HEK293T (cell line): ENCODE results near the gene TMC1.

Experiments used
- CTCF ChIA-PET: fragments of 350-600 bp; formaldehyde crosslinking; extraction: SDS; loops from one replicate; lab custom pipeline; 2021; ENCODE audit warnings: antibody characterized with exemption, inconsistent platforms; lab: Yijun Ruan, JAX
- POLR2A ChIA-PET: fragments of 350-600 bp; formaldehyde crosslinking; extraction: SDS; loops from one replicate; lab custom pipeline; 2020; ENCODE audit warnings: antibody characterized with exemption, inconsistent platforms; lab: Yijun Ruan, JAX
- DNase-seq: peaks from one replicate; pipeline ENCODE4 v3.0.0; 2012; ENCODE audit warnings: mixed read lengths; ENCODE audit errors: extremely low spot score
- ARNT ChIP-seq: fragments of 450-650 bp; IDR thresholded peaks from 2 replicates; pipeline ENCODE4 v1.6.1; 2017; ENCODE audit warnings: mild to moderate bottlenecking
- BHLHE40 ChIP-seq: fragments of 450-650 bp; IDR thresholded peaks from 2 replicates; pipeline ENCODE4 v1.6.1; 2016; ENCODE audit warnings: mild to moderate bottlenecking, moderate library complexity, borderline replicate concordance
- CTBP1 ChIP-seq: fragments of 450-650 bp; IDR thresholded peaks from 2 replicates; pipeline ENCODE4 v1.6.1; 2016; ENCODE audit warnings: borderline replicate concordance
- ELF4 ChIP-seq: fragments of 450-650 bp; IDR thresholded peaks from 2 replicates; pipeline ENCODE4 v1.6.1; 2017; ENCODE audit warnings: antibody characterized with exemption
- FOXA1 ChIP-seq: fragments of 450-650 bp; IDR thresholded peaks from 2 replicates; pipeline ENCODE4 v1.6.1; 2016; ENCODE audit warnings: mild to moderate bottlenecking
- FOXK2 ChIP-seq: fragments of 450-650 bp; IDR thresholded peaks from 2 replicates; pipeline ENCODE4 v1.6.1; 2016; ENCODE audit warnings: mild to moderate bottlenecking
- FOXM1 ChIP-seq: fragments of 450-650 bp; IDR thresholded peaks from 2 replicates; pipeline ENCODE4 v1.6.1; 2017; ENCODE audit warnings: mild to moderate bottlenecking, borderline replicate concordance
- HDGF ChIP-seq: fragments of 450-650 bp; IDR thresholded peaks from 2 replicates; pipeline ENCODE4 v1.6.1; 2017; ENCODE audit warnings: antibody characterized with exemption, borderline replicate concordance
- L3MBTL2 ChIP-seq: fragments of 450-650 bp; conservative IDR thresholded peaks from 2 replicates; pipeline ENCODE4 v1.6.1; 2016; ENCODE audit warnings: mild to moderate bottlenecking
- LEF1 ChIP-seq: fragments of 450-650 bp; IDR thresholded peaks from 2 replicates; pipeline ENCODE4 v1.6.1; 2017; ENCODE audit warnings: mild to moderate bottlenecking, borderline replicate concordance
- NFRKB ChIP-seq: fragments of 450-650 bp; IDR thresholded peaks from 2 replicates; pipeline ENCODE4 v1.6.1; 2016; ENCODE audit warnings: mild to moderate bottlenecking, moderate library complexity
- SP1 ChIP-seq: fragments of 450-650 bp; IDR thresholded peaks from 2 replicates; pipeline ENCODE4 v1.6.1; 2017
- SUZ12 ChIP-seq: fragments of 450-650 bp; IDR thresholded peaks from 2 replicates; pipeline ENCODE4 v1.6.1; 2016; ENCODE audit warnings: mild to moderate bottlenecking
- TARDBP ChIP-seq: fragments of 450-650 bp; IDR thresholded peaks from 2 replicates; pipeline ENCODE4 v1.6.1; 2016
- ZNF384 ChIP-seq: fragments of 450-650 bp; IDR thresholded peaks from 2 replicates; pipeline ENCODE4 v1.6.1; 2016
- TF ChIP-seq, protein P1 (sequence below): fragments of 450-650 bp; IDR thresholded peaks from 2 replicates; pipeline ENCODE4 v1.6.1; 2016

TMC1 gene

DNA sequence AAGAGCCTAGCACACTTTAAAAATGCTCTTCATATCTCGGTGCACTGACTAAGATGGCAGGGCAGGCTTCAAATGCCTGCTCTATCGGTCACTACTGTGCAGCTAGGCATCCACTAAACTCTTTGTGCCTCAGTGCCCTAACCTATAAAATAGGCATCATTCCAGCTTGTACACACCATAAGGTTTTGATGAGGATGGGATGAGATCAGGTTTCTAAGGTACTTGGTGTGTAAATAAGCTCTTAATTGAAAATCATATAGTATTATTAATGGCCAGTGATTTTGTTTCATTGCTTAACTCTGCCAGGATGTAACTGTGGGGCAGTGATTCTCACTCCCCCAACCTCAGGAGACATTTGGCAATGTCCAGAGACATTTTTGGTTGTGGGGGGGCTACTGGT is 352.9 kb downstream of the TMC1 start:
- no peak for DNase-seq
- ChIA-PET CTCF (no interaction called here), POLR2A (no interaction called here)
- TF ChIP-seq L3MBTL2, result no peak
- no peak for TF ChIP-seq BHLHE40
- no peak for TF ChIP-seq CTBP1
- TF ChIP-seq NFRKB, result no peak
- TF ChIP-seq FOXK2, result no peak
- no peak for TF ChIP-seq FOXM1
- no peak for TF ChIP-seq LEF1
- TF ChIP-seq, protein P1, sequence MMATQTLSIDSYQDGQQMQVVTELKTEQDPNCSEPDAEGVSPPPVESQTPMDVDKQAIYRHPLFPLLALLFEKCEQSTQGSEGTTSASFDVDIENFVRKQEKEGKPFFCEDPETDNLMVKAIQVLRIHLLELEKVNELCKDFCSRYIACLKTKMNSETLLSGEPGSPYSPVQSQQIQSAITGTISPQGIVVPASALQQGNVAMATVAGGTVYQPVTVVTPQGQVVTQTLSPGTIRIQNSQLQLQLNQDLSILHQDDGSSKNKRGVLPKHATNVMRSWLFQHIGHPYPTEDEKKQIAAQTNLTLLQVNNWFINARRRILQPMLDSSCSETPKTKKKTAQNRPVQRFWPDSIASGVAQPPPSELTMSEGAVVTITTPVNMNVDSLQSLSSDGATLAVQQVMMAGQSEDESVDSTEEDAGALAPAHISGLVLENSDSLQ, result no peak
- TF ChIP-seq SUZ12, result no peak
- TF ChIP-seq FOXA1, result no peak
- TF ChIP-seq HDGF, result no peak
- TF ChIP-seq ARNT, result no peak

DNA sequence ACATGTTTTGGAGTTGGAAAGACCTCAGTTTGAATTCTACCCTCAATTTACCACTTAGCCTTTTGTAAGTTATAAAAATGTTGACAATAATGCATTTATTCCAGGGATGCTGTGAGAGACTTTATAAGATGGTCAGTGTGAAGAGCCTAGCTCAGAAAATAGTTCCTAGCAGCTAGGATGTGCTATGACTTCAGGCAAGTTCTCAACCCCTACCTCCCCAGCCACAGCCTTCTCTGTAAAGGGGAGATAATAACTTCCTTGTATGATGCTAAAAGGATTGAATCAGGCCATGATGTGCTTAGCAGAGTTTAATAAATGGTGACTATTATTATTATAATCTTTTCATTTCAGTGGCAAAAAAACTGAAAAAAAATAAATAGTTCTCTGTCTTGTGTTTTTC is 353.8 kb downstream of the TMC1 start:
- POLR2A ChIA-PET, result no interaction called here
- TF ChIP-seq SUZ12 (no peak), FOXA1 (no peak), ELF4 (no peak), SP1 (no peak), ARNT (no peak)
- CTCF ChIA-PET, result no interaction called here
- no peak for DNase-seq

DNA sequence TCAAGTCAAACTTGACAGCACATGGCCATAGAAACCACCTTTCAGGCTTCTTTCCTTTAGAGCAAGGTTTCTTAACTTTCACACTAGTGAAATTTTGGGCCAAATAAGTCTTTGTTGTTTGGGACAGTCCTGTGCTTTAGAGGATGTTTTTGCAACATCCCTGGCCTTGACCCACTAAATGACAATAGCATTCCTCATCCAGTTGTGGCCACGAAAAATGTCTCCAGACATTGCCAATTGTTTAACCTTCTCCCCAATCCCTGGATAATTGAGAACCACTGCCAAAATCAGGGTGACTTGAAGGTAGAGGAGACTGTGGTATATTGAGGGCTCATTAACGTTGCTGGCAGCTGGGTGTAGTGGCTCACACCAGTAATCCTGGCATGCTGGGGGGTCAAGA is 359.4 kb downstream of the TMC1 start:
- CTCF ChIA-PET, result interaction anchor here (0.7 kb wide), 1 partner anchor 1617 kb away, joined by 6 read pairs; no protein-coding TSS in a partner anchor
- TF ChIP-seq ELF4, result no peak
- TF ChIP-seq L3MBTL2, result no peak
- TF ChIP-seq SP1, result no peak
- no peak for TF ChIP-seq CTBP1
- TF ChIP-seq LEF1, result no peak
- TF ChIP-seq FOXM1, result no peak
- TF ChIP-seq ZNF384, result no peak
- TF ChIP-seq NFRKB, result no peak
- no peak for TF ChIP-seq FOXA1
- no peak for TF ChIP-seq SUZ12
- no peak for TF ChIP-seq BHLHE40
- TF ChIP-seq HDGF, result no peak
- no peak for TF ChIP-seq TARDBP
- no peak for TF ChIP-seq FOXK2
- no peak for TF ChIP-seq ARNT
- POLR2A ChIA-PET, result no interaction called here
- DNase-seq, result no peak

DNA sequence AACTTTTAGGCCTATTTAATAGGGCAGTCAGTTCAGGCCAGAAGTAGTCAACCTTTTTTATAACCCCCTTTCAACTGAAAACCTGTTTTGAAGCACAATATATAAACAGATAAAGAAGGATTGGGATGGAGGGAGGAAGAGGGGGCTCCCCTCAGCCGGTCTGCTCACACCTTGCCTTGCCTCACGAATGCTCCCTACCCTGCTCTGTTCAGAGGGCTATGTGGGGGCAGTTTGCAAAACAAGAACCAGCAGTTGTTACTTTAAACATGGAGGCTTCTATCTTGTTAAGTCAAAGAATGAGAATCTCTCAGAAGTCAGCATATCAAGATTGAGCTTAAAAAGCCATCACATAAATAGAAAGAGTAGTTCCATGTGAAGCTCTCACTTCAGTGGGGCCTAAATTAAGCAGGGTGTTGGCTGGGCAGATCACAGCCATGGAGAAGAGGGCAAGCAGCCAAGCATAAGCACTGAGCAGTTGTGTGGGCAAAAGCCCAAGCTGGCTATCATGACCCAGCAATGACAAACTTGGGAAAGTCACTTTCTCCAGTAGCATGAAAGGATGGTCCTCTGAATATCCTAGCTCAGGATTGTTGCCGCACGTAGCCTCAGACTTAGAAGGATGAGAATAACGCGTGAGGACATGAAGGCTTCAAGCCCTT is 360.8 kb downstream of the TMC1 start:
- ChIA-PET POLR2A (no interaction called here), CTCF (no interaction called here)

DNA sequence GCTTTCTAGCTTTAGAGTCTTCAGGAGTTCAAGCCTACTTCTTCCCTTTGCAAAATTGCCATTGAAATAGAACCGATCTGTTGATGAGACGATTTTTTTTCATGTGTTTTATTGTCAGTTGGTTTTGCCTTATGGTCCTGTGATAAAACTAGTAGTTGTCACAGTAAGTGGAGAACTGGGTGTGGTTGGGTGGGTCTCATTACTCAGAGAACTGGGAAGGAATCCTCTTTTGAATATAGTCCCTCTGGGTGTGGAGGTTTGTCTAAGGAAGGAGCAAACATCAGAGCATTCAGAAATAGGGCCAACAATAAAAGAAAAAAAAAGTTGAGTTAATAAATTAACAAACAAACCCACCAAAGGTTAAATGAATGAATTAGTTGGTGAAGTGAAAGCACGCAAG is 362.5 kb downstream of the TMC1 start:
- ChIA-PET POLR2A (no interaction called here), CTCF (no interaction called here)
- no peak for DNase-seq
- TF ChIP-seq TARDBP (no peak), FOXM1 (no peak), SP1 (no peak), FOXA1 (no peak), FOXK2 (no peak), ELF4 (no peak), LEF1 (no peak), BHLHE40 (no peak), ZNF384 (no peak), HDGF (no peak), NFRKB (no peak), SUZ12 (no peak), CTBP1 (no peak), L3MBTL2 (no peak), ARNT (no peak)
- TF ChIP-seq, protein P1, result no peak

More for the DNA sequence above, 360.8 kb downstream of the TMC1 start:
- TF ChIP-seq BHLHE40, result no peak
- no peak for TF ChIP-seq NFRKB
- TF ChIP-seq L3MBTL2, result no peak
- no peak for TF ChIP-seq ELF4
- TF ChIP-seq FOXA1, result no peak
- no peak for TF ChIP-seq HDGF
- TF ChIP-seq ZNF384, result no peak
- TF ChIP-seq SP1, result no peak
- no peak for TF ChIP-seq SUZ12
- TF ChIP-seq LEF1, result no peak
- TF ChIP-seq, protein P1, result no peak
- no peak for TF ChIP-seq CTBP1
- no peak for TF ChIP-seq TARDBP
- DNase-seq, result no peak

DNA sequence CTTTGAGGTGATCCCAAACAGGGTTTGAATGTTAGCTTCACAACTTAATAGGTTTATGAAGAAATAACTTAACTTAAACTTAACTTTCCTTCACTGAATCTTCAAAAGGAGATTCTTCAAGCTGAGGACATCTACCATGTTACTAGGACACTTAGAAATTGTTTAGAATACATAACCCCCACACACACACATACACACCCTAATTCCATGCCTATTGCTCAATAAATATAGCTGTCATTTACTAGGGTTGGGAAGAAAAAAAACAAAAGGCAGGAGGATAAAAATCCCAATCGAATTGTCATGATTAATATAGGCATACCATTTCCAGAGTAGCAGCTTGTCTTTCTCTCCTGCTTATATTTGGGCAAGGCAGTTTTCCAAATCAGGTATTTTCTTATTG is 363.1 kb downstream of the TMC1 start:
- ChIA-PET CTCF (no interaction called here), POLR2A (interaction anchor here (0.5 kb wide), 1 partner anchor 21 kb away, joined by 3 read pairs; no protein-coding TSS in a partner anchor)
- no peak for TF ChIP-seq ELF4
- no peak for TF ChIP-seq SUZ12
- TF ChIP-seq CTBP1, result no peak
- no peak for TF ChIP-seq L3MBTL2
- no peak for TF ChIP-seq HDGF
- TF ChIP-seq NFRKB, result no peak
- DNase-seq, result no peak
